Measurements from ENCODE around the gene SEMA3G. TPM values are rescaled to one million over a fixed set of nuclear protein-coding genes. Genes with fewer than 3 reads are reported as not detected.

SEMA3G gene
- total RNA-seq, 1 experiment from 2014 or later, result 0.29 TPM

DNA sequence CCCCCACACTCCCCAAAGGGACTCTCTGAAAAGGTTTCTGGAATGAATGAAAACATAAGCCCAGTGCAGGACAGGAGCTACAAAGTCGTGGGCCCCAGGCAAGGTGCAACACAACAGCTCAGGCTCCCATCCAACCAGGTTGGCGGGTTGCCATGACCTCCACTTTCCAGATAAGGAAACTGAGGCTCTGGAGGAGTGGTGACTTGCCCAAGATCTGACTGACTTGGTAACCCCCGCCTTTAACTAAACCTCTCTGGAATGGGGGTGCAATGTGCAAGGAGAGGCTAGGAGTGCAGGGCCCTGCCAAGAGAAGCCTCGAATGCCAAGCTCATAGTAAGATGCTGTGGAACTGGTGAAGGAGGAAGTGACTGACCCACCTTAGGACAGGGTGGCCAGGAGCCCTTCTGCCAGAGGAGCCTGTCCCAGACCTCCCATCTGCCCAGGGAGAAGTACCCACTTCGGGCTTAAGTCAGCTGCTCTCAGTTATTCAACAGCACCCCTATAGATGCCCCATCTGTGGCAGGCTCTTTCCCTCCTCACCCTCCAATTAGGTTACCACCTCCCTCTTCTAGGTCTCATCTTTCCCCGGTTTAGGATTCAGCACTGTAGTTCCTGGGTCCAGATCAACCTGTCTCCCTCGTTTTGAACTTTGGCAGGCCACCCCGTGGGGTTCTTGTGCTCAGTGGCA, 9.5 kb upstream of the SEMA3G start:
- no peak for DNase-seq (ENCODE audit: low spot score)

DNA sequence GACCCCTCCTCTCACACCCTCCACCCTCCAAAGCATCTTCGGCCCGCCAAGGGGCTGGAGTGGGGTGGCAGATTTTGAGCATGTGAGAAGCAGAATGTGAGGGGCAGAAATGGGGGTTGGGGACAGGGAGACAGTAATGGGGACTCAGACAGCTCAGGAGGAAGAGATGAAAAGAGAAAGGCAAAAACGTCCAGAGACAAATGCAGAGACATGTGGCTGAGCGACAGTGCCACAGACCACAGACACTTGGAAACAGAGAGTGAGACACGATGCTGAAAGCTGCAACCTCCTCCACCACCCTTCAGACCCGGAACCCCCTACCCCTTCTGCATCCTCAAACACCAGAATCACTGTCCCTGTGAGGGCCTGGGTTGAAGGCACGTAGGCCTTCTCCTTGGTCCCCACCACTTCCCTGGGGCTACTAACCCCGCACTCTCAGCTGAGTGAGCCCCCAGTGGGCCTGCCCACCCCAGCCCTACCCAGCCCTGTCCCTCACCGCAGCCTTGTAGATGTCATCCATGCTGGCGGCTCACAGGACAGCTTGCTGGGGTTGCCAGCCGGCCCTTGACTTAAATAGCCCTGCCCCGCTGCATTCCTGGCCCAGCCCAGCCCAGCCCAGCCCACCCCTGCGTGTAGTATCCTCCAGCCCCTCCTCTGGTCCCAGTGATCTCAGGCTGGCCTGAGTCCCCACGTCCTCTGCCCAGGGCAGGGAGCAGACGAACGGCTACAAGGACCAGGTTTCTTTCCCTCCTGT, 8.8 kb upstream of the SEMA3G start, which contains the start of gene TNNC1:
Gene TNNC1 (minus strand): TSS at position 546 of the 754 bp plus-strand sequence. CDS start 26 bp downstream, at position 520.
- no peak for DNase-seq (ENCODE audit: low spot score)

DNA sequence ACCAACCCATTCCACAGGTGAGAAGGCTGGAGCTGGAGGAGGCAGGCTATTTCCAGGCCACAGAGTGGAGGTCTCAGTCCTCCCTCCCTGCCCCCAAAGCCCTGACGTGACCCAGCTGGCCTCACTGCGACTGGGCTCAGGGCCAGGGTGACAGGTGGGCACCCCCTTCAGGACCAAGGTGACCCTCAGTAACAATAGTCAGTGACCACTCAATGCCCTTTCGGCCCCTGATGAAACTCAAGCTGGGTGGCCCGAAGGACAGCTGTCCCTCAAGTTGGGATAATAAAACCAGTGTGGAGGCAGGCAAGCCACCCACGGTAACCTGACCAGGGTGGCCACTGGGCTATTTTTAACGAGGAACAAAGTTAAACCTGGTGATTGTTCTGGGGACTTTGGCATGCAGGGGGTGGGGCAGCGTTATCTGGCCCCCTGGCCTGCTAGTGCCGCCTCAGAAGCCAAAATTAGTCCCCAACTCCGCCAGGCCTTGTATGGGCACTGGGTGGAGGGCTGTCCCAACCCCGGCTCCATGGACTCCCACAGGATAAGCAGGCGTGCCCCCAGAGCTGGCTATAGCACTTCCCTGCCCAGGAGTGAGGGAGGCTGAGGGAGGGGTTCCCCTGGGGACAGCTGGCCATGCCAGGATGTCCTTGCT, 7.8 kb upstream of the SEMA3G start:
- DNase-seq (ENCODE audit: low spot score), result no peak

DNA sequence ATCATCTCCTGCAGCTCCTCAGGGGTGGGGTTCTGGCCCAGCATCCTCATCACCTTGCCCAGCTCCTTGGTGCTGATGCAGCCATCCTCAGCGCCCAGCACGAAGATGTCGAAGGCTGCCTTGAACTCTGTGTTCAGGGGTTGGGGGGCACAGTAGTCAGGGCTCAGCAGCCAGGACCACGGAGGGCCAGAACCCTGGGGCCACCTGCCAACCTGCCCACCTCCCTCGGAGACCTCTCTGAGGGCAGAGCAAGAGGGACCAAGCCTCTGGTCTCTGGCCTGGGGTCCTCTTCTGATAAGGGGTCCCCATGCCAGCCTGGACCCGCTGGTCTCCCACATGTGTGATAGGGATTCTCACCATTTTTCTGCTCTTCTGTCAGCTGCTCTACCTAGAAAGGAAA, 7.2 kb upstream of the SEMA3G start:
- DNase-seq (ENCODE audit: low spot score), result no peak

DNA sequence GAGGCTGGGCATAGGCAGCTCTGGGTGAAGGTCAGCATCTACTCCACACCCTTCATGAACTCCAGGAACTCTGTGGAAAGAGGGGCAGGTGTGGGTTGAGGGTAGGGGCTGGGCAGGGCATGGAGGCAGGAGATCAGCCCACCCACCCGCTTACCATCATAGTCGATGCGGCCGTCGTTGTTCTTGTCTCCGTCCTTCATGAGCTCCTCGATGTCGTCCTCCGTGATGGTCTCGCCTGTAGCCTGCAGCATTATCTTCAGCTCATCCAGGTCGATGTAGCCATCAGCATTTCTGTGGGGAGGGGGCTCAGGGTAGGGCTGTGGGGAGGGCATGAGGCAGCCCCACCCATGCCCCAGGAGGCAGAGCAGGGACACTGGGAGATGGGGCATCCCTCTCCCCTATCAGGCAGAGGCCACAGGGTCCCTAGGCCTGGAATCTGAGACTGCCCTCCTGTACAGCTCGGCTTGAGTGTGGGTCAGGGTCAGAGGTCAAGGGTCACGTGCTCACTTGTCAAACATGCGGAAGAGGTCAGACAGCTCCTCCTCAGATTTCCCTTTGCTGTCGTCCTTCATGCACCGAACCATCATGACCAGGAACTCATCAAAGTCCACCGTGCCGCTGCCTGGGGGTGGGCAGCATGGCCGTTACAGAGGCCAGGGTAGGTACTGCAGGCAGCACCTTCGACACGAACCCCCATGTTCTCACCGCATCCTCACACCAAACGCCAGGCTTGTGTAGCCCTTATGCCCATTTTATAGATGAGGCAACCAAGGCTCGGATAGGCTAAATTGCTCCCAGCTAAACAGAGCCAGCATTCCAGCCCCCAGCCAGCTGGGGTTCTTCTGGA, 6.6 kb upstream of the SEMA3G start:
- no peak for DNase-seq (ENCODE audit: low spot score)

DNA sequence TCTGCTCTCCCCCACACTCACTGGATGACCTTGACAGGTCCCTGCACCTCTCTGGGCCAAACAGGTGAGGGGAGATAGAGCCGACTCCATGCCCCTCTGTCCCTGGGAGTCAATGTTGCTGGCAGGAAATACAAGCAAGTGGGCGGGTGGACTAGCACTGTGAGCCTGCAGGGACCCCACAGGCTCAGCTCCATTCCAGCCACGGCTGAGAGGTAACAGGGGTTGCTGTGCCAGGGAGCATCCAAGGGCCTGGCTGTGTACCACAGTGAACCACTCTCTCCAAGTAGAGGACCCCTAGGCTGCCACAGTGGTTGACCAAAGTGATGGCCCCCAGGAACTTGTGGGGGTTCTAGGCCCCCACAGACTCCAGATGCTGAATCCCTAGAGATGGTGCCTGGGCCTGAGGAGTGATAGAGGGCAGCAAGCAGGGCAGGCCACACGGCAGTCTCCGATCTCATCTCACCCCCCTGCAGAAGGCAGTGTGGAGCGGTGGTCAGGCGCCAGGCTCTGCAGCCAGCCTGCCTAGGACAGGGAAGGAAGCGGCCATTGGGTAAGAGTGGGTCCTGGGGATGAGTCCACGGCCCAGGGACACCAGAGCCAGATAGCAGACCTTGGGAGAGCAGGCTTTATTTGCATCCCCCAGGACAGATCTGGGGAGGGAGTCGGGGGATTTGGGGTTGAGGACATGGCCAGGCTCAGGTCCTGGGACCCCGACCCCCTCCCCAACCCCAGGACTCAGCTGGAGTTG, 5.8 kb upstream of the SEMA3G start:
- no peak for DNase-seq (ENCODE audit: low spot score)

DNA sequence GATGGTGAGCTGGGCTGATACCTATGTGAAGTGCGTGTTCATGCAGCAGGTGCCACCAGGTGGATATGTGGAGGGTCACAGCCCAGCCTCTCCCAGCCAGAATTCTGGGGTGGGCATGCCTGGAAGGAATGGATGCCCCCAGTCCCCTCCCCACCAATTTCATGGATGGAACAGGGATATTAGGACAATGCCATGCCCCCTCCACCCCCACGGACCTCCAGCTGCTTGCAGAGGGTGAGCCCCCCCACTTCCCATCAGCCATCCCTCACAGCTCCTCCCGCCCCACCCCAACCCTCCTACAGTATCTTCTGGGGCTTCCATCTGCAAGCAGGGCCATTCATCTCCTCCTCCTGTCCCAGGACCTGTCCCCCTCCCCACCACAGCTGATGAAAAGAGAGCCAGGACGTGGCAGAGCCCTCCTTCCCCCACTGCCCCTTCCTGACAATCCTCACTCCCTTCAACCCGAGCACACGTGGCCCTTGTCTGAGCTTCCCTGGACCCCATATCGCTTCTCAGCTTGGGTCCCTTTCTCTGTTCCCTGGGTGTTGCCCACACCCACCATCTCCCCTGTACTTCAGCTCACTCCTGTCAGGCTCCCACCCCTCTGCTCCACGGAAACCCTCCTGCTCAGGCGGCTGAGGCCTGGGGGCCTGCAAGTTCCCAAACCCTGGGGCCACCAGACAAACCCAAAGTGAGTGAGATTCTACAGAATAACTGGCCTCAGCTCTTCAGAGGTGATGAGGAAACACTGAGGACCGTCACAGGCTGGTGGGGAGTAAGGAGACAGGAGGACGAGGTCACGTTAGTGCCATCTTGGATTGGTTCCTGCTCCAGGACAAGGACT, 2.8 kb upstream of the SEMA3G start:
- no peak for DNase-seq (ENCODE audit: low spot score)

DNA sequence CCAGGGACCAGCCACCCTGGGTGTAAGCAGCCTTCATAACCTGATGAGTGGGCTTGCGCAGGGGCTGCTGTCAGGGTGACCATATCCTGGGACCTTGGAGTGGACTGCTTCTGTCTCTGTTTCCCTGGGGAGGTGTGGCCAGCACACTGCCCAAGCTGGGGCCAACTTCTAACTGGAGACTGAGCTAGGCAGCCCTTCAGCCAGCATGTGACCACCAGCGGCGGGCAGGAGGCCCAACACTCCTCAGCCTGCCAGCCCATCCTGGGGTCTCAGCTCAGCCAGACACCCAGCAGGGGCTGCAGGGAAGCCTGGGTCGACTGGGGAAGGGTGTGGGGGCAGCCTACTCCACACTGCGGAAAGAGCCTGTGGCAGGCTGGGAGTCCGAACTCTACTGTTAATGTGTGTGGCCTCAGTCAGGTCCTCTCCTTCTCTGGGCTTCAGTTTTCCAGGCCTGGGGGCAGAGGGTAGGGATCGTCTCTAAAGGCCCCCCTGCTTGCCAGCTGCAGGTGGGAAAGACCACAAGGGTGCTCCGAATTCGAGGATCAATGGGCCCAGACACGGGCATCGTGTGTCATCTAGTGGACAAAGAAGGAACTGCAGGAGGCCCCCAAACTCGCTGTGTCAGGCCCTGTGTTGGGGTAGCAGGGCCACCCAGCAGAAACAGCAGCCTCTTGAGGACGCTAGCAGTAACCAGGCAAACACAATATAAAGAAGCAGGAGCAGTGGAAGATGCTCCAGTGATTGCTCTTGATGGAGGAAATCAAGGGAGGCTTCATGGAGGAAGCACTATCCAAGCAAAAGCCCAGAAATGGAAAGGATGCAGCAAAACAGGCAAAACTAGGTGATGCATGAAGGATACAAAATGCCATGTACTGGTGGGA, 2.0 kb upstream of the SEMA3G start:
- no peak for DNase-seq (ENCODE audit: low spot score)

DNA sequence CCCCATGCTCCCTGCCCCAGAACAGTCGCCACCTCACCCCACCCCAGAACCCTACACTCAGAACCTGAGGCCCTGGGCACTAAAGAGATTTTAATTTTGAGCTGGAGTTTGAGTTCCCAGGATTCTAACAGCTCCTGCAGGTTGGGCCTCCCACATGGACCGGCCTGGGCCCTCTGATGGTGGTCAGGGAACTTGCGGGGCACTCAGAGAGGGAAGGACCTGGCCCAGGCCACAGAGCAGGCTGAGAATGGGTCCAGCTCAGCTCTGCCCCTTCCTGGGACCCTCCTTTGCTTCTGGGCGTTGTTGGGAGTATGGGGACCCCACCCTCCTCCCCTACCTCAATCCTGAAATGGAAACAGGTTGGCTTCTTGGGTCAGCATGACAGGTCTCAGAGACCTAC, 1.1 kb upstream of the SEMA3G start:
- DNase-seq (ENCODE audit: low spot score), result no peak

DNA sequence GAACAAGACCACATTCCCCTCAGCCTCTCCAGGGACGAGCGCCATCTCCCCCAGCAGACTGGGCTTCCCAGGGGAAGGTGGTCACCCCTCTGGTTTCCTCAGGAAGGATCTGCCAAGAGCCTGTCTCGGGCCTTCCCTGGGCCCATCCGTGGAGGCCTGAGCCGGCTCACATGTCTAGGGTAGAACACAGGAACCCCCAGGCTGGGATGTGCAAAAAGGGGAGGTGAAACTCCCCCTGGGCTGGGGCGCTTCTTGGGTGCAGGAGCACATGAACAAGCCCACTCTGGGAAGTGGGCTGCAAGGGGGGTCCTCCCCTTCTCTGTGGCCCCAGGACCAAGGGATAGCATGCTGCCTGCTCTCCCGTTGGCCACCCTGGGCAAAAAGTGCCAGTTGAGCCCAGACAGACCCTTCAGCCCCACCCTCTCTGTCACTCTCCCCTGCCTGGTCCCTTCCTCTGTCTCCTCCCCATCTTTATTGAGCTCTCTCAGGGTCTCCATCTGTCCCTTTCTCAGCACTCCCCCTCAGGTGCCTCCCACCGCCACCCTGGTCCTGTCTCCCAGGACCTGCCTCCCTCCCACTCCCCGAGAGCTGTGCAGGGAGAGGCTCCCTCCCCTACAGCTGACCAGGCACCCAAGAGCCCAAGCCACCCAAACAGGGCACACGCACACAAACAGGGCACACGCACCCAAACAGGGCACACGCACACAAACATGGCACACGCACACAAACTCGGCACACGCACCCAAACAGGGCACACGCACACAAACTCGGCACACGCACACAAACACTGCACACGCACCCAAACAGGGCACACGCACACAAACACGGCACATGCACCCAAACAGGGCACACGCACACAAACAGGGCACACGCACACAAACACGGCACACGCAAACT, 864 bp downstream of the SEMA3G start:
- no peak for DNase-seq (ENCODE audit: low spot score)

DNA sequence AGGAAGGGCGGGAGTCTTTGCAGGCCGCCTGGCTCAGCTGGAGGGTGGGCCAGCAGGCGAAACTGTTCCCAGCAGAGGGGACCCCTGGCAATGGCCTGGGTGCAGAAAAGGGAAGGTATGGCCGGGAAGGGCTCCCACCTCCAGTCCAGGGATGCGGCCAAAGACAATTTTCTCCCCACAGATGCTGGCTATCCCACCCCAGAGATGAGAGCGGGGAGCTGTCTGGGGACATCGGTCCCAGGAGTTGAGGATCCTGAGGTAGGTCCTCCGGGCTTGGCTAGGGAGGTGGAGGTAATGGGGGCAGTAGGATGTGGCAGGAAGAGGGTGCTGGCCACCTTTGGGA, 1.7 kb downstream of the SEMA3G start:
- DNase-seq (ENCODE audit: low spot score), result no peak

DNA sequence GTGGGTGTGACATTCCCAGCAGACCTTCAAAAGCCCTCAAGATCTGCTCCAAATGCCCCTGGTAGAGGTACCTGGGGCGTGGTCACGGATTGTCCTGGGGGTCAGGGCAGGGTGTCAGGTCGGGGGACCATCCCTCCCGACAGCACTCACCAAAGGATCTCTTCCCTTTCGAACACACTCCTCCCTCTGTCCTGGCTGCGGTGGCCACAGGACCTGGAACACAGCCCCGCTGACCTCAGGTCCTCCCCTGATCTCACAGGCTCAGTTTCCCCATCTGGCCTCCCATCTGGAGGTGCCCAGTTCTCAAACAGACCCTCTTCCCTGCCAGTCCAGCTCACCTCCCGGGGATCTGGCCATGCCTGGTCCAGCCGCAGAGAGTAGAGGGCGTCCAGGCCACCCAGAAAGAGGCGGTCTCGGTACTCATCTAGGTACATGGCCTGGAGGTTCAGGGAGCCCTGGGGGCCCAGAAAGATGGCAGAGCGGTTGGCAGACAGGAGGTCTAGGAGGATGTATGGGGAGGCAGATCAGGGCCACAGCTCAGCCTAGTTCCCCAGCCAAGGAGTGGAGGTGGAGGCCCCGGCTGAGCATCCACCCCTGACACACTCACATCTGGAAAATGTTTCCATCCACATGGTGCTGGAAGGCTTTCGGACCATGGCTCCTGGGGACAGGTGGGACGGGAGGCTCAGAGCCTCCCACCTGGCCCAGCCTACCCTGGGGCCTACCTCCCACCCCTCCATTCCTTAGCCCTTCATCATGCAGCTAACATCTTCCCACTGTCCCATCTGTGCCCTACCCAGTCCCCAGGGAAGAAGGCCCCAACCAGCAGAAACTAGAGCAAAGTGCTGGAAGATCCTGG, 2.3 kb downstream of the SEMA3G start:
- DNase-seq (ENCODE audit: low spot score), result no peak

DNA sequence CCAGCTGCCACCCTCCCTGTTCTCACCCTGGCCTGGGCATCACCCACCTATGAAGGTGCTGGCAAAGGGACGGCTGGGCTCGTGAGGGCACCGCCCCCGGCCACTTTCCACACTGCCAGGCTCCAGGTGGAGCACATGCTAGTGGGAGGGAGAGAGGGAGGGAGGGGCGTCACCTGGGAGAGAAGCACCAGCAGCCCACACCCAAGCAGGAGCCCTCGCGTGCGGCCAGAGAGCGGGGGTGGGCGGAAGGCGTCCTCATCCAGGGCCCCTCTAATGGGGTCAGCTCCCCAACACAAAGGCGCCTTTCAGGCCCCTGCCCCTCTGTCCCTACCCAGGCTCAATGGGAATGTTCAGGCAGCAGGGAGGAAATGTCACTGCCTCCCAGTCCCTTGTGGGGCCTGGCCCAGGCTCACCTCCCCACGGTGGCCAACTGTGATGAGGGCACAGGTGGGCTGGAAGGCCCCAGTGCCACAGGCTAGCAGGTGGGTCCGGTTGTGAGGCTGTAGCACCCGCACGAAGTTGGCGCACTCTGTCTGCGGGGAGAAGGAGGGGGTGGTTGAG, 3.1 kb downstream of the SEMA3G start:
- DNase-seq (ENCODE audit: low spot score), result no peak

DNA sequence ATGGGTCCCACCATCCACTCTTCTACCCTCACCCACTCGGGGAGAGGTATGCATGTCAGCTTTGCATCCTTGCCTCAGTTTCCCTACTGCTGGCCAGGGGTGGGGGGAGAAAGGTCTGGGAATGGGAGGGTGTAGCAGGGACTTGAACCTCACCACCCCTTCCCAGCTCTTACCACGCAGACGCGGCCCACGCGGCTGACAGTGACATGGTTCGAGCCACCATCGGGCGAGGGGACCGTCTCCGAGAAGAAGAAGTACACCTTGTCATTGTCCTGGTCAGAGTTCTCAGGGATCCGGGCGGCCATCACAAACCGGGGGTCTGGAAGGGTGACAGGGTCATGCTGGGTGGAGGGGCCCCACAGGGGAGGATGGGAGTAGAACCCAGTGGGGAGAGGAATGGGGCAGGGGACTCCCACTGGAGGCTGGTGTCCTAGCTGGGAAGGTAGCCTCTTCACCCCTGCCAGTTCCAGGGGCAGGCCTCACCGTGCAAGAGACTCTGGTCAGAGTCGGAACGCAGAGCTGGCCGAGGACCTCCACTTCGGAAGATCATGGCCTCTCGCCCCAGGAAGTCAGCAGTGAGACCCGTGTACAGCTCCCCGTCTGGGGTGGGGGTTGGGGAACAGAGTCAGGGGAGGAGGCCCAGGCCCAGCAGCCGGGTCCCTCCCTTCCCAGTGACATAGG, 3.7 kb downstream of the SEMA3G start:
- no peak for DNase-seq (ENCODE audit: low spot score)

DNA sequence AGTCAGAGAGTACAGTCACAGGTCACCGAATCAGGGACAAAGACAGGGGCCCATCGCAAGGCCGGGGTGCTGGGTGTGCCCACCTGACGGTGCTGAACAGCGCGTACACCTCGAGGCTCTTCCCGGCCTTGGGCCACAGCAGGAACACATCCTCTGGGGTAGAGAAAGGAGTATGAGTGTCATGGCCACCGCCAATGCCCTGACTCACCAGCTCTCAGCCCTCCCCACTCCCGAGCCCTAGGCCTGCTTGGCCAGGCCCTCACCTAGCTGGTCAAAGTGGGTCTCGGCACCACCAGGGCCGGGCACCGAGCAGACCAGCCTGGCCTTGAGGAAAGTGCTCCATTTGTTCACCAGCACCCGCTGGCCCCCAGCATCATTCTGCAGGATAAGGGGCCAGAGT, 4.2 kb downstream of the SEMA3G start:
- DNase-seq (ENCODE audit: low spot score), result no peak

DNA sequence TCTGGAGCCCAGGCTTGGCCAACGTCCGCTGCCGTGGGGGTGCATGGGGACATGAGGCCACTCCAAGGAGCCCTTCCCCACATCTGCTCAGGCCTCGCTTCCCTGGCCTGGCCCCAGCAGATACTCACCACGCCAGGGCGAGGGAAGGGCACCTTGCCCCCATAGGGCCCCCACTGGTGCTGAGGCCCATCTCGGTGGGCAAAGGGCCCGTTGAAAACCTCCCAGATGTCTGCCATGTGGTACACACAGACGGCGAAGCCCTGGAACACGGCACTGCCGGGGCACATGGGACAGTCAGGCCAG, 4.7 kb downstream of the SEMA3G start:
- DNase-seq (ENCODE audit: low spot score), result no peak
